GM12878 (cell line): ENCODE data around the gene IFT27. TPM values are rescaled to one million over a fixed set of nuclear protein-coding genes. Genes with fewer than 3 reads are reported as not detected.

Source experiments
- ATF7 ChIP-seq: fragments of 450-650 bp; IDR thresholded peaks from 2 replicates; pipeline ENCODE4 v1.6.1; 2016; ENCODE audit warnings: low read depth, mild to moderate bottlenecking
- EED ChIP-seq: sonication (generic); IDR thresholded peaks from 2 replicates; pipeline ENCODE4 v1.6.1; 2016; ENCODE audit warnings: antibody characterized with exemption, low read depth
- ETV6 ChIP-seq, 2 experiments: fragments of 450-650 bp in 1 of 2; IDR thresholded peaks in 1 of 2; conservative IDR thresholded peaks in 1 of 2; 2 replicates each; pipeline ENCODE4 v1.6.1; 2014; ENCODE audit warnings: antibody characterized with exemption in 1 of 2, borderline replicate concordance in 1 of 2, low read depth in 1 of 2, mild to moderate bottlenecking in 1 of 2, moderate library complexity in 1 of 2
- EZH2 ChIP-seq: IDR thresholded peaks from 2 replicates; pipeline ENCODE4 v1.6.1; 2012; ENCODE audit warnings: low read depth, mild to moderate bottlenecking, control low read depth, inconsistent platforms, low read length, borderline replicate concordance; ENCODE audit not compliant: control insufficient read depth
- GABPA ChIP-seq: IDR thresholded peaks from 2 replicates; pipeline ENCODE4 v1.6.1; 2014; ENCODE audit warnings: antibody characterized with exemption, low read depth, mild to moderate bottlenecking, inconsistent platforms
- GATAD2B ChIP-seq: fragments of 450-650 bp; conservative IDR thresholded peaks from 2 replicates; pipeline ENCODE4 v1.6.1; 2017; ENCODE audit warnings: low read depth, mild to moderate bottlenecking, moderate library complexity
- MTA3 ChIP-seq: IDR thresholded peaks from 2 replicates; pipeline ENCODE4 v1.6.1; 2012; ENCODE audit warnings: low read length, inconsistent platforms, borderline replicate concordance
- NR2C1 ChIP-seq: fragments of 450-650 bp; IDR thresholded peaks from 2 replicates; pipeline ENCODE4 v1.6.1; 2017; ENCODE audit warnings: antibody characterized with exemption, mild to moderate bottlenecking, moderate library complexity
- SUPT20H ChIP-seq: IDR thresholded peaks from 2 replicates; pipeline ENCODE4 v1.6.1; 2011; ENCODE audit warnings: low read depth, mild to moderate bottlenecking, low read length, moderate library complexity, borderline replicate concordance; ENCODE audit not compliant: control insufficient read depth
- SUZ12 ChIP-seq: fragments of 200-600 bp; sonication (generic); IDR thresholded peaks from one replicate; pipeline ENCODE4 v1.6.1; 2018; ENCODE audit warnings: antibody characterized with exemption, mild to moderate bottlenecking; ENCODE audit not compliant: unreplicated experiment
- ZNF24 ChIP-seq: fragments of 450-650 bp; IDR thresholded peaks from 2 replicates; pipeline ENCODE4 v1.6.1; 2017; ENCODE audit warnings: antibody characterized with exemption, mild to moderate bottlenecking
- polyA plus RNA-seq, 11 experiments: library from polyadenylated mRNA; depleted of rRNA in 4 of 11; unstranded in 6 of 11; stranded (reverse) in 5 of 11; fragments of >200 nt; fragmentation: Nextera tagmentation in 4 of 11; fragmentation: Illumina TruSeq in 1 of 11; extraction: Ambion mirVana in 4 of 11; extraction: Trizol in 1 of 11; gene quantifications; 1 replicate in 1 of 11; 2 replicates in 10 of 11; pipeline versions ENCODE4 v1.2.1 to v1.2.3, GENCODE V29; 2011 to 2016; ENCODE audit warnings: inconsistent platforms in 2 of 11, missing spikeins in 2 of 11, low read depth in 1 of 11
- total RNA-seq, 4 experiments: library from RNA; depleted of rRNA in 3 of 4; stranded (reverse); fragments of >200 nt in 3 of 4; fragmentation: Illumina TruSeq in 1 of 4; extraction: Trizol in 1 of 4; gene quantifications; 2 replicates each; pipeline versions ENCODE4 v1.2.1 to v1.2.3, GENCODE V29; 2013 to 2021
- TF ChIP-seq, protein P1 (sequence below): fragments of 450-650 bp; formaldehyde crosslinking; IDR thresholded peaks from 2 replicates; pipeline ENCODE4 v1.4.0; 2022; ENCODE audit warnings: mild to moderate bottlenecking, moderate library complexity
- TF ChIP-seq, protein P2 (sequence below): fragments of 450-650 bp; formaldehyde crosslinking; IDR thresholded peaks from 2 replicates; pipeline ENCODE4 v1.4.0; 2020; ENCODE audit warnings: mild to moderate bottlenecking, moderate library complexity
- TF ChIP-seq, protein P3 (sequence below): IDR thresholded peaks from 2 replicates; pipeline ENCODE4 v1.6.1; 2012; ENCODE audit warnings: improper control_type of control experiment, low read depth, low read length; ENCODE audit not compliant: insufficient replicate concordance

Gene IFT27
- total and polyA plus RNA-seq, 10 of the 15 experiments (the other 5 are each of a cell fraction or from before 2014, with no cell fraction given) = 2.7 to 32.5 (median 10.2) TPM

DNA sequence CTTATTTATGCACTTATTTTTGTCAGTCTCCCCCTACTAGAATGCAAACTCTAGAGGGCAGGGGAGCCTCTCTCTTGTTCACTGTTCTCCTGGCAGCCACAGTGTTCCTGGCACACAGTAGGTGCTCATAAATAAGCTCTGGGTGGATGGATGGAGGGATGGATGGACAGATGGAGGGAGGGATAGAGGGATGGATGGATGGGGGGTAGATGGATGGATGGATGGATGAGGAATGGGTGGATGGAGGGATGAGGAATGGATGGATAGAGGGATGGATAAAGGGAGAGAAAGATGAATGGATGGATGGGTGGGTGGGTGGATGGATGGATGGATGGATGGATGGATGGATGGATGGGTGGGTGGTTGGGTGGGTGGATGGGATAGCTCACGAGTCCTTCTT is 27.4 kb upstream of the IFT27 start (continued):
- TF ChIP-seq, protein P1, sequence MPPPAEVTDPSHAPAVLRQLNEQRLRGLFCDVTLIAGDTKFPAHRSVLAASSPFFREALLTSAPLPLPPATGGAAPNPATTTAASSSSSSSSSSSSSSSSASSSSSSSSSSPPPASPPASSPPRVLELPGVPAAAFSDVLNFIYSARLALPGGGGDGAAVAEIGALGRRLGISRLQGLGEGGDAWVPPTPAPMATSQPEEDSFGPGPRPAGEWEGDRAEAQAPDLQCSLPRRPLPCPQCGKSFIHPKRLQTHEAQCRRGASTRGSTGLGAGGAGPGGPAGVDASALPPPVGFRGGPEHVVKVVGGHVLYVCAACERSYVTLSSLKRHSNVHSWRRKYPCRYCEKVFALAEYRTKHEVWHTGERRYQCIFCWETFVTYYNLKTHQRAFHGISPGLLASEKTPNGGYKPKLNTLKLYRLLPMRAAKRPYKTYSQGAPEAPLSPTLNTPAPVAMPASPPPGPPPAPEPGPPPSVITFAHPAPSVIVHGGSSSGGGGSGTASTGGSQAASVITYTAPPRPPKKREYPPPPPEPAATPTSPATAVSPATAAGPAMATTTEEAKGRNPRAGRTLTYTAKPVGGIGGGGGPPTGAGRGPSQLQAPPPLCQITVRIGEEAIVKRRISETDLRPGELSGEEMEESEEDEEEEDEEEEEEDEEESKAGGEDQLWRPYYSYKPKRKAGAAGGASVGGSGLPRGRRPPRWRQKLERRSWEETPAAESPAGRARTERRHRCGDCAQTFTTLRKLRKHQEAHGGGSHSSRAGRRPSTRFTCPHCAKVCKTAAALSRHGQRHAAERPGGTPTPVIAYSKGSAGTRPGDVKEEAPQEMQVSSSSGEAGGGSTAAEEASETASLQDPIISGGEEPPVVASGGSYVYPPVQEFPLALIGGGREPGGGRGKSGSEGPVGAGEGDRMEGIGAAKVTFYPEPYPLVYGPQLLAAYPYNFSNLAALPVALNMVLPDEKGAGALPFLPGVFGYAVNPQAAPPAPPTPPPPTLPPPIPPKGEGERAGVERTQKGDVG (CRISPR knock-in tag) = no peak
- no peak for TF ChIP-seq MTA3
- TF ChIP-seq GATAD2B = no peak
- no peak for TF ChIP-seq EED
- TF ChIP-seq SUPT20H = no peak
- TF ChIP-seq, protein P2, sequence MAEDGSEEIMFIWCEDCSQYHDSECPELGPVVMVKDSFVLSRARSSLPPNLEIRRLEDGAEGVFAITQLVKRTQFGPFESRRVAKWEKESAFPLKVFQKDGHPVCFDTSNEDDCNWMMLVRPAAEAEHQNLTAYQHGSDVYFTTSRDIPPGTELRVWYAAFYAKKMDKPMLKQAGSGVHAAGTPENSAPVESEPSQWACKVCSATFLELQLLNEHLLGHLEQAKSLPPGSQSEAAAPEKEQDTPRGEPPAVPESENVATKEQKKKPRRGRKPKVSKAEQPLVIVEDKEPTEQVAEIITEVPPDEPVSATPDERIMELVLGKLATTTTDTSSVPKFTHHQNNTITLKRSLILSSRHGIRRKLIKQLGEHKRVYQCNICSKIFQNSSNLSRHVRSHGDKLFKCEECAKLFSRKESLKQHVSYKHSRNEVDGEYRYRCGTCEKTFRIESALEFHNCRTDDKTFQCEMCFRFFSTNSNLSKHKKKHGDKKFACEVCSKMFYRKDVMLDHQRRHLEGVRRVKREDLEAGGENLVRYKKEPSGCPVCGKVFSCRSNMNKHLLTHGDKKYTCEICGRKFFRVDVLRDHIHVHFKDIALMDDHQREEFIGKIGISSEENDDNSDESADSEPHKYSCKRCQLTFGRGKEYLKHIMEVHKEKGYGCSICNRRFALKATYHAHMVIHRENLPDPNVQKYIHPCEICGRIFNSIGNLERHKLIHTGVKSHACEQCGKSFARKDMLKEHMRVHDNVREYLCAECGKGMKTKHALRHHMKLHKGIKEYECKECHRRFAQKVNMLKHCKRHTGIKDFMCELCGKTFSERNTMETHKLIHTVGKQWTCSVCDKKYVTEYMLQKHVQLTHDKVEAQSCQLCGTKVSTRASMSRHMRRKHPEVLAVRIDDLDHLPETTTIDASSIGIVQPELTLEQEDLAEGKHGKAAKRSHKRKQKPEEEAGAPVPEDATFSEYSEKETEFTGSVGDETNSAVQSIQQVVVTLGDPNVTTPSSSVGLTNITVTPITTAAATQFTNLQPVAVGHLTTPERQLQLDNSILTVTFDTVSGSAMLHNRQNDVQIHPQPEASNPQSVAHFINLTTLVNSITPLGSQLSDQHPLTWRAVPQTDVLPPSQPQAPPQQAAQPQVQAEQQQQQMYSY (CRISPR knock-in tag) = no peak
- TF ChIP-seq SUZ12 = no peak
- no peak for TF ChIP-seq EZH2
- no peak for TF ChIP-seq NR2C1
- TF ChIP-seq GABPA = no peak
- no peak for TF ChIP-seq ZNF24
- no peak for TF ChIP-seq ATF7
- no peak for TF ChIP-seq ETV6 (conservative IDR thresholded peaks at IDR 0.05 in 1 of 2, IDR thresholded peaks at IDR 0.05 in 1 of 2; ENCODE audit: borderline replicate concordance in 1 of 2, low read depth in 1 of 2)
- TF ChIP-seq, protein P3, sequence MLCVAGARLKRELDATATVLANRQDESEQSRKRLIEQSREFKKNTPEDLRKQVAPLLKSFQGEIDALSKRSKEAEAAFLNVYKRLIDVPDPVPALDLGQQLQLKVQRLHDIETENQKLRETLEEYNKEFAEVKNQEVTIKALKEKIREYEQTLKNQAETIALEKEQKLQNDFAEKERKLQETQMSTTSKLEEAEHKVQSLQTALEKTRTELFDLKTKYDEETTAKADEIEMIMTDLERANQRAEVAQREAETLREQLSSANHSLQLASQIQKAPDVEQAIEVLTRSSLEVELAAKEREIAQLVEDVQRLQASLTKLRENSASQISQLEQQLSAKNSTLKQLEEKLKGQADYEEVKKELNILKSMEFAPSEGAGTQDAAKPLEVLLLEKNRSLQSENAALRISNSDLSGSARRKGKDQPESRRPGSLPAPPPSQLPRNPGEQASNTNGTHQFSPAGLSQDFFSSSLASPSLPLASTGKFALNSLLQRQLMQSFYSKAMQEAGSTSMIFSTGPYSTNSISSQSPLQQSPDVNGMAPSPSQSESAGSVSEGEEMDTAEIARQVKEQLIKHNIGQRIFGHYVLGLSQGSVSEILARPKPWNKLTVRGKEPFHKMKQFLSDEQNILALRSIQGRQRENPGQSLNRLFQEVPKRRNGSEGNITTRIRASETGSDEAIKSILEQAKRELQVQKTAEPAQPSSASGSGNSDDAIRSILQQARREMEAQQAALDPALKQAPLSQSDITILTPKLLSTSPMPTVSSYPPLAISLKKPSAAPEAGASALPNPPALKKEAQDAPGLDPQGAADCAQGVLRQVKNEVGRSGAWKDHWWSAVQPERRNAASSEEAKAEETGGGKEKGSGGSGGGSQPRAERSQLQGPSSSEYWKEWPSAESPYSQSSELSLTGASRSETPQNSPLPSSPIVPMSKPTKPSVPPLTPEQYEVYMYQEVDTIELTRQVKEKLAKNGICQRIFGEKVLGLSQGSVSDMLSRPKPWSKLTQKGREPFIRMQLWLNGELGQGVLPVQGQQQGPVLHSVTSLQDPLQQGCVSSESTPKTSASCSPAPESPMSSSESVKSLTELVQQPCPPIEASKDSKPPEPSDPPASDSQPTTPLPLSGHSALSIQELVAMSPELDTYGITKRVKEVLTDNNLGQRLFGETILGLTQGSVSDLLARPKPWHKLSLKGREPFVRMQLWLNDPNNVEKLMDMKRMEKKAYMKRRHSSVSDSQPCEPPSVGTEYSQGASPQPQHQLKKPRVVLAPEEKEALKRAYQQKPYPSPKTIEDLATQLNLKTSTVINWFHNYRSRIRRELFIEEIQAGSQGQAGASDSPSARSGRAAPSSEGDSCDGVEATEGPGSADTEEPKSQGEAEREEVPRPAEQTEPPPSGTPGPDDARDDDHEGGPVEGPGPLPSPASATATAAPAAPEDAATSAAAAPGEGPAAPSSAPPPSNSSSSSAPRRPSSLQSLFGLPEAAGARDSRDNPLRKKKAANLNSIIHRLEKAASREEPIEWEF = no peak
